ENCODE measurements around the gene SIGLEC11.

Gene SIGLEC11

GRCh38 chr19:49933643-49934042, 27.3 kb downstream of the SIGLEC11 start:
- no peak for ATAC-seq
- TF ChIP-seq ZC3H10 (CRISPR knock-in tag; IDR thresholded peaks at IDR 0.05): no peak
- no peak for TF ChIP-seq CREB5 (CRISPR knock-in tag; IDR thresholded peaks at IDR 0.05; ENCODE audit: low read depth)
- TF ChIP-seq ISL1 (CRISPR knock-in tag; IDR thresholded peaks at IDR 0.05): no peak
- no peak for TF ChIP-seq SNAI2 (CRISPR knock-in tag; IDR thresholded peaks at IDR 0.05)
- TF ChIP-seq ESRRG (CRISPR knock-in tag; IDR thresholded peaks at IDR 0.05): no peak
- no peak for TF ChIP-seq TOX (CRISPR knock-in tag; IDR thresholded peaks at IDR 0.05; ENCODE audit: borderline replicate concordance)
- no peak for TF ChIP-seq ZNF565 (CRISPR knock-in tag; conservative IDR thresholded peaks at IDR 0.05; ENCODE audit: low read depth)
- no peak for TF ChIP-seq TCF4 (CRISPR knock-in tag; IDR thresholded peaks at IDR 0.05; ENCODE audit: borderline replicate concordance)
- TF ChIP-seq POU6F1 (CRISPR knock-in tag; IDR thresholded peaks at IDR 0.05; ENCODE audit: borderline replicate concordance, low read depth): no peak
- TF ChIP-seq ZNF8 (CRISPR knock-in tag; IDR thresholded peaks at IDR 0.05): no peak
- no peak for TF ChIP-seq TSHZ2 (CRISPR knock-in tag; IDR thresholded peaks at IDR 0.05)
- TF ChIP-seq OSR1 (CRISPR knock-in tag; IDR thresholded peaks at IDR 0.05): no peak
- no peak for TF ChIP-seq BACH2 (CRISPR knock-in tag; IDR thresholded peaks at IDR 0.05; ENCODE audit: borderline replicate concordance)
- no peak for TF ChIP-seq RARB (CRISPR knock-in tag; IDR thresholded peaks at IDR 0.05)
- TF ChIP-seq PPARA (CRISPR knock-in tag; IDR thresholded peaks at IDR 0.05; ENCODE audit: borderline replicate concordance): no peak
- no peak for TF ChIP-seq GLIS3 (CRISPR knock-in tag; IDR thresholded peaks at IDR 0.05)
- TF ChIP-seq ZFP3 (CRISPR knock-in tag; IDR thresholded peaks at IDR 0.05): no peak
- TF ChIP-seq CSRNP3 (CRISPR knock-in tag; IDR thresholded peaks at IDR 0.05): no peak
- TF ChIP-seq ZFP30 (CRISPR knock-in tag; IDR thresholded peaks at IDR 0.05): no peak
- no peak for TF ChIP-seq PATZ1 (CRISPR knock-in tag; IDR thresholded peaks at IDR 0.05; ENCODE audit: borderline replicate concordance)

- no peak for ATAC-seq
- no peak for TF ChIP-seq GLIS3 (CRISPR knock-in tag; IDR thresholded peaks at IDR 0.05)
- TF ChIP-seq ISL1 (CRISPR knock-in tag; IDR thresholded peaks at IDR 0.05): no peak
- TF ChIP-seq PATZ1 (CRISPR knock-in tag; IDR thresholded peaks at IDR 0.05; ENCODE audit: borderline replicate concordance): no peak
- no peak for TF ChIP-seq OSR1 (CRISPR knock-in tag; IDR thresholded peaks at IDR 0.05)
- no peak for TF ChIP-seq PPARA (CRISPR knock-in tag; IDR thresholded peaks at IDR 0.05; ENCODE audit: borderline replicate concordance)
- no peak for TF ChIP-seq ZNF8 (CRISPR knock-in tag; IDR thresholded peaks at IDR 0.05)
- TF ChIP-seq TCF4 (CRISPR knock-in tag; IDR thresholded peaks at IDR 0.05; ENCODE audit: borderline replicate concordance): no peak
- TF ChIP-seq BACH2 (CRISPR knock-in tag; IDR thresholded peaks at IDR 0.05; ENCODE audit: borderline replicate concordance): no peak
These were observed 28.2 kb downstream of the SIGLEC11 start for GRCh38 chr19:49932731-49933131.
